Trophoblast cell (in vitro differentiated cells and primary cell): ENCODE data around the gene GALNTL6.

Source experiments
- DNase-seq, 2 donors: peaks; one replicate each; pipeline ENCODE4 v3.0.0-alpha.2; 2016
- H2AFZ ChIP-seq: 2 replicates; pipeline ENCODE4 v1.6.1; 2013; ENCODE audit warnings: low read length, moderate library complexity, mild to moderate bottlenecking; ENCODE audit not compliant: insufficient read depth, poor library complexity
- H2AK5ac ChIP-seq: 2 replicates; pipeline ENCODE4 v1.6.1; 2013; ENCODE audit warnings: mild to moderate bottlenecking, low read length
- H2BK120ac ChIP-seq: 2 replicates; pipeline ENCODE4 v1.6.1; 2013; ENCODE audit warnings: low read length, mild to moderate bottlenecking, moderate library complexity; ENCODE audit not compliant: insufficient read depth, poor library complexity
- H2BK12ac ChIP-seq: 2 replicates; pipeline ENCODE4 v1.6.1; 2013; ENCODE audit warnings: mild to moderate bottlenecking, low read length, moderate library complexity
- H2BK5ac ChIP-seq: 2 replicates; pipeline ENCODE4 v1.6.1; 2013; ENCODE audit warnings: low read length, low read depth, moderate library complexity, mild to moderate bottlenecking; ENCODE audit not compliant: poor library complexity
- H3K14ac ChIP-seq: 2 replicates; pipeline ENCODE4 v1.6.1; 2013; ENCODE audit warnings: mild to moderate bottlenecking, low read length
- H3K18ac ChIP-seq: 2 replicates; pipeline ENCODE4 v1.6.1; 2013; ENCODE audit warnings: mild to moderate bottlenecking, low read length
- H3K23ac ChIP-seq: 2 replicates; pipeline ENCODE4 v1.6.1; 2013; ENCODE audit warnings: low read length
- H3K27ac ChIP-seq: 2 replicates; pipeline ENCODE4 v1.5.1; 2013; ENCODE audit warnings: low read depth, mild to moderate bottlenecking, inconsistent platforms, low read length, moderate library complexity
- H3K27me3 ChIP-seq: 2 replicates; pipeline ENCODE4 v1.6.1; 2013; ENCODE audit warnings: inconsistent platforms, mild to moderate bottlenecking, low read length, moderate library complexity; ENCODE audit not compliant: insufficient read depth
- H3K36me3 ChIP-seq, 2 experiments: 1 replicate in 1 of 2; 2 replicates in 1 of 2; pipeline ENCODE4 v1.6.1; 2013; ENCODE audit warnings: low read length in 2 of 2, mild to moderate bottlenecking in 2 of 2, moderate library complexity in 1 of 2; ENCODE audit not compliant: insufficient read depth in 2 of 2, control insufficient read depth in 1 of 2
- H3K4ac ChIP-seq: 2 replicates; pipeline ENCODE4 v1.6.1; 2013; ENCODE audit warnings: low read depth, mild to moderate bottlenecking, low read length, moderate library complexity
- H3K4me1 ChIP-seq, 2 experiments: 1 replicate in 1 of 2; 2 replicates in 1 of 2; pipeline ENCODE4 v1.6.1; 2013; ENCODE audit warnings: low read length in 2 of 2, mild to moderate bottlenecking in 2 of 2, moderate library complexity in 1 of 2; ENCODE audit not compliant: insufficient read depth in 2 of 2, control insufficient read depth in 1 of 2
- H3K4me2 ChIP-seq: 2 replicates; pipeline ENCODE4 v1.6.1; 2013; ENCODE audit warnings: inconsistent platforms, mild to moderate bottlenecking, low read length, moderate library complexity
- H3K4me3 ChIP-seq: 2 replicates; pipeline ENCODE4 v1.5.1; 2013; ENCODE audit warnings: mild to moderate bottlenecking, low read depth, low read length, inconsistent platforms
- H3K79me1 ChIP-seq: one replicate; pipeline ENCODE4 v1.6.1; 2013; ENCODE audit warnings: low read length
- H3K79me2 ChIP-seq: 2 replicates; pipeline ENCODE4 v1.6.1; 2013; ENCODE audit warnings: low read length, mild to moderate bottlenecking; ENCODE audit not compliant: control insufficient read depth, insufficient read depth, poor library complexity
- H3K9ac ChIP-seq: 2 replicates; pipeline ENCODE4 v1.6.1; 2013; ENCODE audit warnings: mild to moderate bottlenecking, low read length
- H3K9me3 ChIP-seq: 2 replicates; pipeline ENCODE4 v1.6.1; 2013; ENCODE audit warnings: low read depth, mild to moderate bottlenecking, control low read depth, inconsistent platforms, low read length; ENCODE audit not compliant: insufficient read depth
- H4K12ac ChIP-seq: 2 replicates; pipeline ENCODE4 v1.6.1; 2013; ENCODE audit warnings: low read depth, mild to moderate bottlenecking, low read length, moderate library complexity
- H4K8ac ChIP-seq: 2 replicates; pipeline ENCODE4 v1.6.1; 2013; ENCODE audit warnings: low read depth, mild to moderate bottlenecking, low read length, moderate library complexity
- H4K91ac ChIP-seq: one replicate; pipeline ENCODE4 v1.6.1; 2013; ENCODE audit warnings: low read depth, mild to moderate bottlenecking, low read length, moderate library complexity
- WGBS: extraction: QIAGEN DNeasy Blood & Tissue Kit; methylation state at CpG from one replicate; pipeline ENCODE4 v1.1.7; 2013; ENCODE audit warnings: missing lambda C conversion rate; ENCODE audit not compliant: insufficient read length, insufficient coverage; ENCODE audit errors: extremely low coverage; 5-methylcytosine and 5-hydroxymethylcytosine counted together

The GALNTL6 gene

DNA sequence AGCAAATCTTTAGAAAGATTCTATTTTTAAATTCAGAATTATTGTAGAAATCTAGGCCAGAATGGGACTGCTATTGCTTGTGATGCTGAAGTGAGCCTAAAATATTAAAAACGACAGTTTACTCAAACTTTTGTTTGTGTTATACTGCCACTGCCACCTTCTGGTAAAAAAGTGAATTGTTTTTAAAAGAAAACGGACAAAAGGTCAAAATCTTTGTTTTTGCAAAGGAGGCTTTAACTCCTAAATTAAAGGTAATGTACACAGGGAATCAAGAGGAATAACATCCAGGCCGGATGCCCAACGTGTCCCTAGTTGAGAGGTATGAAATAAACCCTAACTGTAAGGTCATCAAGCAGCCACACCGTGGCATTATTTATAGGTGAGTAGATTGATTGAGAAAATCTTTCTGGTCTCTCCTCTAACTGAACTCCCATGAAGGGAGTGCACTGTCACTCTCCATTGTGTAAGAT is 1017.1 kb downstream of the GALNTL6 start:
- Histone ChIP-seq H3K9me3 (peaks cover 4% of the 10 kb centered on the region), H3K9ac (no peak overlapping the region), H3K23ac (no peak overlapping the region), H3K79me1 (no peaks in the 10 kb centered on the region), H3K27me3 (no peaks in the 10 kb centered on the region), H4K91ac (no peak overlapping the region), H3K14ac (no peak overlapping the region), H4K12ac (no peak overlapping the region), H3K4me3 (no peak overlapping the region), H3K4ac (no peak overlapping the region), H3K4me2 (no peak overlapping the region), H4K8ac (no peak overlapping the region), H2BK12ac (no peak overlapping the region), H2AK5ac (no peak overlapping the region), H3K36me3 (no peaks in the 10 kb centered on the region), H3K4me1 (peaks cover 0 to 2% of the 10 kb centered on the region in 2 experiments), H3K79me2 (no peaks in the 10 kb centered on the region), H3K18ac (no peak overlapping the region), H2BK120ac (no peak overlapping the region), H2AFZ (no peak overlapping the region), H2BK5ac (no peak overlapping the region), H3K27ac (no peak overlapping the region)
- no CpG with 5 or more reads among the region's 5 CpGs for WGBS
- peak in 1 of 2 donors; percentile 77 for DNase-seq

DNA sequence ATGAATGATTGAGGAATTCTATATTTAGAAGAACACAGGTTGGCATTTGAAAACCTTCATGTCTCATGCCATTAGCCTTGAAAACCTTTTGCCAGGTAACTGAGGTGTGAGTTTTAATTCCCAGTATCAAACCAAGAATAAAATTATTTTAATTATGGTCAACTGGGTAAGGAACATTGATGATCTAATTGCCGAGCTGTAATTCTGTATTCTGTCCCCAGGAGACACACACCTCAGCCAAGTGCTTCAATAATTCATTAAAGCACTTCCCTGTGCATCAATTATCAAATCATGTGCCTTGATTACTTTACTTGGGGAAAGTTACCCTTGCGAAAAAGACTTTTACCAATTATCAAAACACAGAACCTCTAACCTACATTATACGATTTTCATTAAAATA is 1023.5 kb downstream of the GALNTL6 start:
- Histone ChIP-seq H2BK120ac (no peak overlapping the region), H3K18ac (no peak overlapping the region), H3K36me3 (no peaks in the 10 kb centered on the region), H4K12ac (no peak overlapping the region), H2AK5ac (no peak overlapping the region), H3K4me2 (no peak overlapping the region), H4K91ac (no peak overlapping the region), H3K79me1 (no peaks in the 10 kb centered on the region), H3K9ac (no peak overlapping the region), H3K23ac (no peak overlapping the region), H2BK5ac (no peak overlapping the region), H3K4me1 (no peaks in the 10 kb centered on the region), H3K4me3 (no peak overlapping the region), H3K9me3 (peaks cover 3% of the 10 kb centered on the region), H3K27ac (no peak overlapping the region), H3K79me2 (no peaks in the 10 kb centered on the region), H3K4ac (no peak overlapping the region), H3K14ac (no peak overlapping the region), H4K8ac (no peak overlapping the region), H3K27me3 (no peaks in the 10 kb centered on the region), H2AFZ (no peak overlapping the region), H2BK12ac (no peak overlapping the region)
- DNase-seq: no peak
- 100% methylated on average over 1 of the region's 3 CpGs for WGBS

DNA sequence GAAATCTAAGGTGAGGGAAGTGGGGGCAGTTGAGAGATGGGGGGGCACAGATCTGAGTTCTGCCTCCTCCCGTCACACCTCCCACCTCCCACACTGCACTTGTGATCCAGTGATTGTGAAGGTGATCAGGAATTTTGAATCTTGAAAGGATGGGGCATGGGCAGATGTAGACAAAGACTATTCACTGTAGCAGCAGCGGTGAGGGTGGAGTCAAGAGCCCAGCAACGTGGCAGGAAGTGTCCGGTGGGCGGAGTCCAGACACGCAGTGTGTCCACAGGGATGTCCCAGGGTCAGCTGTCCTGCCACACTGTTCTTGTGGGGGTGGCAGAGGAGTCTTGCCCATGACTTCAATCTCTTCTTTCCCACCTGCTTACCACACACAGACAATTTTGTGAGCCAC is 1024.9 kb downstream of the GALNTL6 start:
- Histone ChIP-seq H3K27ac (no peak overlapping the region), H3K79me2 (no peaks in the 10 kb centered on the region), H2AFZ (no peak overlapping the region), H4K12ac (no peak overlapping the region), H4K8ac (no peak overlapping the region), H2AK5ac (no peak overlapping the region), H2BK120ac (no peak overlapping the region), H2BK12ac (no peak overlapping the region), H2BK5ac (no peak overlapping the region), H3K23ac (peak overlapping the region; percentile 40), H3K9ac (peak overlapping the region; percentile 7), H3K27me3 (no peaks in the 10 kb centered on the region), H3K36me3 (no peaks in the 10 kb centered on the region), H3K14ac (no peak overlapping the region), H4K91ac (no peak overlapping the region), H3K79me1 (no peaks in the 10 kb centered on the region), H3K18ac (no peak overlapping the region), H3K4me2 (no peak overlapping the region), H3K4me3 (no peak overlapping the region), H3K4me1 (no peaks in the 10 kb centered on the region), H3K9me3 (peaks cover 3% of the 10 kb centered on the region), H3K4ac (no peak overlapping the region)
- DNase-seq: no peak
- WGBS: no CpG with 5 or more reads among the region's 6 CpGs

DNA sequence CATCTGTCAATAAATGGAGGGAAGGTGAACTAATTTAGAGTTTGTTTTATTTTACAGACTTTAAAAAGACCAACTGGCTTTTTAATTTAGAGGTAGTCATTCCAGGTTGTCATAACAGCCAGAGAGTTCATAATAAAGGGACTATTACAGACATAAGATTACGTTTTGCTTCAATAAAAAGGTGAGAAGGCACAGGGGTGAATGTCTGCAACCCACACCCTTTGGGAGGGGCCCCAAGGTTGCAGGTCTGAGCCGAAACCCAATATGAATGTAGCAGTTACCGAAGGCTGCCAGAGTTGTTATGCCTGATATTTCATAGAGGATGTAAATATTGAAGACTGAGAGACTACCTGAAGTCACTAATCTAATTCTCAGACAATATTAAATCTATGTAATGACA is 1025.7 kb downstream of the GALNTL6 start:
- Histone ChIP-seq H2AK5ac (no peak overlapping the region), H4K12ac (no peak overlapping the region), H3K18ac (no peak overlapping the region), H3K79me2 (no peaks in the 10 kb centered on the region), H3K27me3 (no peaks in the 10 kb centered on the region), H3K4me1 (no peaks in the 10 kb centered on the region), H3K4me3 (no peak overlapping the region), H2BK5ac (no peak overlapping the region), H4K91ac (no peak overlapping the region), H3K4me2 (no peak overlapping the region), H3K79me1 (no peaks in the 10 kb centered on the region), H2BK12ac (no peak overlapping the region), H3K27ac (no peak overlapping the region), H2BK120ac (no peak overlapping the region), H4K8ac (no peak overlapping the region), H3K14ac (no peak overlapping the region), H2AFZ (no peak overlapping the region), H3K4ac (no peak overlapping the region), H3K9me3 (peaks cover 3% of the 10 kb centered on the region), H3K9ac (no peak overlapping the region), H3K23ac (no peak overlapping the region), H3K36me3 (no peaks in the 10 kb centered on the region)
- no peak for DNase-seq
- WGBS: no CpG with 5 or more reads among the region's 3 CpGs
